GM23338 (cell line): Measurements from ENCODE around the gene PIKFYVE. TPM values are rescaled to one million over a fixed set of nuclear protein-coding genes. Genes with fewer than 3 reads are reported as not detected.

ENCODE experiments used
- ATAC-seq: fragments of 200-7000 bp; cut with Tn5 transposase; 3 replicates; pipeline ENCODE4 v1.9.1; 2020
- DNase-seq: peaks from one replicate; pipeline ENCODE4 v3.0.0-alpha.2; 2015; ENCODE audit warnings: low spot score
- H2AFZ ChIP-seq: fragments of 200-600 bp; sonication (generic); 2 replicates; pipeline ENCODE4 v1.8.0; 2016; ENCODE audit warnings: antibody characterized with exemption, mild to moderate bottlenecking, moderate library complexity
- H3F3A ChIP-seq: fragments of 200-600 bp; sonication (generic); replicated peaks from 2 replicates; pipeline ENCODE4 v1.8.0; 2017; ENCODE audit warnings: antibody characterized with exemption, mixed run types, low read depth
- H3K27ac ChIP-seq: fragments of 200-600 bp; sonication (generic); 2 replicates; pipeline ENCODE4 v1.6.1; 2016; ENCODE audit warnings: low read depth
- H3K27me3 ChIP-seq: fragments of 200-600 bp; sonication (generic); 2 replicates; pipeline ENCODE4 v1.8.0; 2016; ENCODE audit warnings: mild to moderate bottlenecking, mixed run types, moderate library complexity; ENCODE audit not compliant: insufficient read depth
- H3K36me3 ChIP-seq: fragments of 200-600 bp; sonication (generic); 2 replicates; pipeline ENCODE4 v1.8.0; 2016; ENCODE audit warnings: mild to moderate bottlenecking; ENCODE audit not compliant: insufficient read depth
- H3K4me1 ChIP-seq: fragments of 200-600 bp; sonication (generic); 2 replicates; pipeline ENCODE4 v1.8.0; 2016; ENCODE audit warnings: mild to moderate bottlenecking, moderate library complexity; ENCODE audit not compliant: insufficient read depth
- H3K4me2 ChIP-seq: fragments of 200-600 bp; sonication (generic); 2 replicates; pipeline ENCODE4 v1.7.1; 2017; ENCODE audit warnings: mixed run types
- H3K4me3 ChIP-seq: fragments of 200-600 bp; sonication (generic); 2 replicates; pipeline ENCODE4 v1.6.1; 2016; ENCODE audit warnings: mixed run types
- H3K79me2 ChIP-seq: fragments of 200-600 bp; sonication (generic); replicated peaks from 2 replicates; pipeline ENCODE4 v1.8.0; 2017; ENCODE audit warnings: mild to moderate bottlenecking; ENCODE audit not compliant: insufficient read depth
- H3K9me2 ChIP-seq: fragments of 200-600 bp; sonication (generic); 2 replicates; pipeline ENCODE4 v1.8.0; 2017; ENCODE audit not compliant: insufficient read depth
- H4K20me1 ChIP-seq: fragments of 200-600 bp; sonication (generic); replicated peaks from 2 replicates; pipeline ENCODE4 v1.8.0; 2017; ENCODE audit warnings: mild to moderate bottlenecking; ENCODE audit not compliant: insufficient read depth
- H3K27ac Mint-ChIP-seq: 2 replicates; pipeline ENCODE4 v1.8.0; 2020; ENCODE audit warnings: inconsistent platforms, mild to moderate bottlenecking, moderate library complexity, mixed read lengths
- H3K27me3 Mint-ChIP-seq: 3 replicates; pipeline ENCODE4 v1.8.0; 2022; ENCODE audit warnings: low read depth, mild to moderate bottlenecking, moderate library complexity, mixed read lengths, inconsistent platforms; ENCODE audit not compliant: insufficient read depth, poor library complexity
- H3K36me3 Mint-ChIP-seq: 3 replicates; pipeline ENCODE4 v1.8.0; 2021; ENCODE audit warnings: low read depth, mild to moderate bottlenecking, inconsistent platforms, moderate library complexity, mixed read lengths
- H3K4me1 Mint-ChIP-seq: 3 replicates; pipeline ENCODE4 v1.8.0; 2020; ENCODE audit warnings: mild to moderate bottlenecking, inconsistent platforms, mixed read lengths
- H3K4me3 Mint-ChIP-seq: 3 replicates; pipeline ENCODE4 v1.8.0; 2021; ENCODE audit warnings: moderate library complexity, mild to moderate bottlenecking, inconsistent platforms, mixed read lengths
- H3K9me3 Mint-ChIP-seq: 3 replicates; pipeline ENCODE4 v1.8.0; 2020; ENCODE audit warnings: moderate library complexity, mild to moderate bottlenecking, inconsistent platforms, mixed read lengths
- CREB1 ChIP-seq: fragments of 250-450 bp; sonication (Bioruptor Pico); IDR thresholded peaks from 2 replicates; pipeline ENCODE4 v1.5.0; 2020; ENCODE audit warnings: low read depth, mild to moderate bottlenecking, moderate library complexity
- CTCF ChIP-seq, 2 experiments: fragments of 200-600 bp in 1 of 2; sonication (generic) in 1 of 2; conservative IDR thresholded peaks; 2 replicates each; pipeline versions ENCODE4 v1.5.1 to v1.6.1; 2016 to 2017; ENCODE audit warnings: antibody characterized with exemption in 2 of 2, low read depth in 2 of 2, mild to moderate bottlenecking in 2 of 2, moderate library complexity in 1 of 2
- ETS1 ChIP-seq: IDR thresholded peaks from 2 replicates; pipeline ENCODE4 v1.6.1; 2016; ENCODE audit warnings: antibody characterized with exemption
- EZH2 ChIP-seq: fragments of 200-600 bp; sonication (generic); IDR thresholded peaks from one replicate; pipeline ENCODE4 v1.8.0; 2017; ENCODE audit warnings: antibody characterized with exemption, mild to moderate bottlenecking, low read depth; ENCODE audit not compliant: unreplicated experiment
- EZH2phosphoT487 ChIP-seq: fragments of 200-600 bp; sonication (generic); IDR thresholded peaks from one replicate; pipeline ENCODE4 v1.8.1; 2018; ENCODE audit warnings: antibody characterized with exemption; ENCODE audit not compliant: unreplicated experiment
- JUNB ChIP-seq: IDR thresholded peaks from one replicate; pipeline ENCODE4 v1.6.1; 2016; ENCODE audit warnings: antibody characterized with exemption; ENCODE audit not compliant: unreplicated experiment
- REST ChIP-seq: IDR thresholded peaks from one replicate; pipeline ENCODE4 v1.6.1; 2018; ENCODE audit warnings: antibody characterized with exemption; ENCODE audit not compliant: unreplicated experiment
- STAT1 ChIP-seq: IDR thresholded peaks from one replicate; pipeline ENCODE4 v1.6.1; 2016; ENCODE audit warnings: antibody characterized with exemption; ENCODE audit not compliant: unreplicated experiment
- ZNF114 ChIP-seq: fragments of 250-450 bp; sonication (Bioruptor Pico); IDR thresholded peaks from 2 replicates; pipeline ENCODE4 v1.5.0; 2020; ENCODE audit warnings: mild to moderate bottlenecking, moderate library complexity
- ZNF331 ChIP-seq: fragments of 250-450 bp; sonication (Bioruptor Pico); IDR thresholded peaks from 2 replicates; pipeline ENCODE4 v1.5.0; 2020; ENCODE audit warnings: low read depth, mild to moderate bottlenecking, moderate library complexity
- polyA plus RNA-seq: library from polyadenylated mRNA; unstranded; fragments of >200 nt; fragmentation: Nextera tagmentation; extraction: Ambion mirVana; gene quantifications from 2 replicates; pipeline ENCODE4 v1.2.1, GENCODE V29; 2016
- total RNA-seq: library from RNA; depleted of rRNA; stranded (reverse); fragments of >200 nt; shearing (Covaris generic); gene quantifications from 2 replicates; pipeline ENCODE4 v1.2.3, GENCODE V29; 2014

Gene PIKFYVE
- total and polyA plus RNA-seq, 2 experiments from 2014 or later: 15.1 to 48.0 TPM

GRCh38 chr2:208360259-208361076, 94.4 kb downstream of the PIKFYVE start (continued):
- TF ChIP-seq REST (no peak), CREB1 (no peak), CTCF (conservative IDR thresholded peaks at IDR 0.05; ENCODE audit: low read depth in 2 of 2) (no peak)

- Histone ChIP-seq H3K27ac (no peak overlapping the region), H3K9me2 (0 out of 2 replicates have a peak, but pooled peaks cover 7% of the 10 kb centered on the region), H3F3A (no peaks in the 10 kb centered on the region), H4K20me1 (no peaks in the 10 kb centered on the region), H3K4me2 (no peak overlapping the region), H3K4me1 (peaks cover 9% of the 10 kb centered on the region; the same call in 1 of the 2 replicates), H3K79me2 (no peaks in the 10 kb centered on the region), H2AFZ (no peak overlapping the region), H3K36me3 (no peaks in the 10 kb centered on the region; the same call in 1 of the 2 replicates), H3K27me3 (no peaks in the 10 kb centered on the region), H3K4me3 (no peak overlapping the region)
- peaks cover 5% of the 10 kb centered on the region for H3K27me3 Mint-ChIP-seq
- ATAC-seq (no peak), DNase-seq (no peak)
- peaks cover 18% of the 10 kb centered on the region for H3K4me1 Mint-ChIP-seq
- H3K4me3 Mint-ChIP-seq: no peak overlapping the region
- peaks cover 23% of the 10 kb centered on the region for H3K36me3 Mint-ChIP-seq
- H3K27ac Mint-ChIP-seq: no peak overlapping the region
- H3K9me3 Mint-ChIP-seq: peaks cover 18% of the 10 kb centered on the region; the same call in 2 of the 3 replicates
- TF ChIP-seq CTCF (conservative IDR thresholded peaks at IDR 0.05; ENCODE audit: low read depth in 2 of 2): no peak
- no peak for TF ChIP-seq REST
- TF ChIP-seq ZNF331 (CRISPR knock-in tag): no peak
- no peak for TF ChIP-seq ETS1
- no peak for TF ChIP-seq EZH2
- TF ChIP-seq CREB1: no peak
- no peak for TF ChIP-seq EZH2phosphoT487
- no peak for TF ChIP-seq JUNB
- no peak for TF ChIP-seq ZNF114 (CRISPR knock-in tag)
- no peak for TF ChIP-seq STAT1
Observed at GRCh38 chr2:208361077-208361441, 95.0 kb downstream of the PIKFYVE start.
